Raji (cell line): ENCODE measurements around the gene ALDH5A1.

ENCODE experiments used
- POLR2A ChIP-seq: IDR thresholded peaks from 2 replicates; pipeline ENCODE4 v1.6.1; 2011; ENCODE audit warnings: low read depth, low read length, control low read depth; ENCODE audit not compliant: insufficient read depth

ALDH5A1 gene

GRCh38 chr6:24494821-24495795 is at the start of gene ALDH5A1:
ALDH5A1 (plus strand) TSS chr6:24494969; CDS start chr6:24494997, 28 bp downstream.
- TF ChIP-seq POLR2A = peak; percentile 67

- no peak for TF ChIP-seq POLR2A
Measured at GRCh38 chr6:24445704-24446103, 49.1 kb upstream of the ALDH5A1 start.

GRCh38 chr6:24446670-24447069 is 48.1 kb upstream of the ALDH5A1 start:
- no peak for TF ChIP-seq POLR2A

DNA sequence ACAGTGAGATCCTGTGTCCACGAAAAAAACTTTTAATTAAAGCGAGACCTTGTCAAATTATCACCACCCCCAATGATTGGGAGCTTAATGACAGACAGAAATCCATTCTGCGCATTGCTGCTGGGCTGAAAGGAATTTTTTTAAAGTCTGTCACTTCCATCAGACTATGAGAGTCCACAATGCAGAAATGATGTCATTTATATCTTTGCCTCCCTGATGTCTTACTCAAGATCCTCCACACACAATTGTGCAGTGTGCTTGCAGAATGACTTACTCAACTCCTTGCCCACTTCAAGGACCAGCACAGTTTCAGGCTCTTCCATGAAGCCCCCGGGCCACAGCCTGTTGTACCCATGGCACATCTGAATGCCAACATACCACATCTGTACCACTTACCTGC is 46.4 kb upstream of the ALDH5A1 start:
- no peak for TF ChIP-seq POLR2A

- TF ChIP-seq POLR2A = no peak
Measured at GRCh38 chr6:24448828-24449525, 45.8 kb upstream of the ALDH5A1 start.

DNA sequence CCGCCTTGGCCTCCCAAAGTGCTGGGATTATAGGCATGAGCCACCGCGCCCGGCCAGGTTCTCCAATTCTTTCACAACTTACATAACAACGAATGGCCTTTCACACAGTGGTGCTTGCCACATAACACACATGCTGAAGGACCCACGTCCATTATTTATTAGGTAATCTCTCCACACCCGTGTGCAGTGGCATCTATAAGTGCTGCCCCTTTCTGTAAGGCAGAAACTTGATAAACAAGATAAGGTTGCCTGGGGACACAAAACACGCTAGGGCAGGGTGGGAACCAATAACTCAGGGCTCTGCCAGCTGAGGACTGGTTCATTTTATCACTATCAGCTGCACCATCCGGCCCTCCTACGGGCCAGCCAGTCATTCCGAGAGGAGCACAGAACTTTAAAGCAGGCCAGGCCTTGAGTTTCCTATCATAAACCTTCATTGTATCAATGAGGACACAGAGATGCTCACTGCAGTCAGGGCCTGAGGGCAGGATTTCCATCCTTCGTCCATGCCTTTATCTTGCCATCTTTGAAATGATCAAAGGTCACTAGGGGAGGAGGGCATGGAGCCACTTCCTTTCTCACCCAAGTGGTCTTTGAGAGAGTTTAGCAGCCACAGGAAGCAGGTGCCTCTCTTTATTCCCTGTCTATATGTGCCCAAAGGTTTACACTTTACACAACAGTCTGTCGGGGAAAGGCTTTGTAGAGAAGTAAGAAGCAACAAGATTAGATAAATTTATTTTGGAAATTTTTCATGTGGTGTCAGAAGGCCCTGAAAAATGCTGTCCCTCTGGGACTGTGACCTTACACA is 43.0 kb upstream of the ALDH5A1 start:
- TF ChIP-seq POLR2A = no peak

DNA sequence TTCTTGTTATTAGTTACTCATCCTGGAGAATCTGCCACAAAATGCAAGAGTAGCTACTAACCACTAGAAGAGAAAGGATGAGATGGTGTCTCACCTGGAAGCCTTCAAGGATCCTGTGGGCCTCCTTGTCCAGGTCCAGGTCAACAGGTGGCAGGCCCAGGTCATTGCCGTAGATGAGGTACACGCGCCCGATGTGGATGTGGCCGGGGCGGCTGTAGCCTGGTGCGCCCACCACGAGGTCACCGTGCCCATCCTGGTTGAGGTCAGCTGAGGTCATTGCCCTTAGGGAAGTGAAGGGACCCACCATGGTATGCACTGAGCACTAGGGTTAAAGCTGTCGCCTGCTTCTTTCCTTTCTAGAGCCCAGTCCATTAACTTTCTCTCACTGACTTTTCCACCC is 40.8 kb upstream of the ALDH5A1 start:
- TF ChIP-seq POLR2A = no peak

- TF ChIP-seq POLR2A = no peak
Measured at GRCh38 chr6:24454452-24454851, 40.3 kb upstream of the ALDH5A1 start.

- no peak for TF ChIP-seq POLR2A
Measured at GRCh38 chr6:24455061-24455460, 39.7 kb upstream of the ALDH5A1 start.

GRCh38 chr6:24458134-24458533 is 36.6 kb upstream of the ALDH5A1 start:
- no peak for TF ChIP-seq POLR2A

DNA sequence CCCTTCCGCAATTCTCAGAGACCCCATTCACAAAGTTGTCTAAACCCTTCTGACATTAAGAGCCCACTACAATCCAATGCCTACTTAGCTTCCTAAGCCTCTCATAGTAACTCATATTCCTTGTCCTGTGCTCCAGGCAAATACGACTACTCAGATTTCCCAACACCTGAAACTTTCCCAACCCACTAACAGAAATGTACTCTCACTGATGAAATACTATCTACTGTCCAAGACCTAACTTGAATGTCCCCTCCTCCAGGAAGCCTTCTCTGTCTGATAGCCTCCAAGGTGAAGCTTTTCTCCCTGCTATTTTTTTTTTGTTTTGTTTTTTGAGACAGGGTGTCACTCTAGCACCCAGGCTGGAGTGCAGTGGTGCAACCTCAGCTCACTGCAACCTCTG is 35.8 kb upstream of the ALDH5A1 start:
- no peak for TF ChIP-seq POLR2A

DNA sequence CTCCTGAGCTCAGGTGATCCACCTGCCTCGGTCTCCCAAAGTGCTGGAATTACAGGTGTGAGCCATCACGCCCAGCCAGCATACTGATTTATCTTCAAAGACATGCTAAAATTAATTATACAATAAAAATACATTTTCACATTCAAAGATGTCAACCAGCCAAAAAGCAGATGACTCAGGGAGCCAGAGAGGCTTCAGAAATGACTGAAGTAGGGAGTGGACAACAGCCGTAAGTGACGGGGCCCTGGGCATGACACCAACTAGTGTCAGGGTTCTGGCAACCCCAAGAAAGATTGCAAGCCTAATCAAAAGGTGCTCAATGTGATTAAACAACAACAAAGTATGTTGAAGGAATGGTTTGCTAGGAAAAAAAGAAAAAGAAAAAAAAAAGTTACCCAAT is 33.8 kb upstream of the ALDH5A1 start:
- TF ChIP-seq POLR2A = no peak

DNA sequence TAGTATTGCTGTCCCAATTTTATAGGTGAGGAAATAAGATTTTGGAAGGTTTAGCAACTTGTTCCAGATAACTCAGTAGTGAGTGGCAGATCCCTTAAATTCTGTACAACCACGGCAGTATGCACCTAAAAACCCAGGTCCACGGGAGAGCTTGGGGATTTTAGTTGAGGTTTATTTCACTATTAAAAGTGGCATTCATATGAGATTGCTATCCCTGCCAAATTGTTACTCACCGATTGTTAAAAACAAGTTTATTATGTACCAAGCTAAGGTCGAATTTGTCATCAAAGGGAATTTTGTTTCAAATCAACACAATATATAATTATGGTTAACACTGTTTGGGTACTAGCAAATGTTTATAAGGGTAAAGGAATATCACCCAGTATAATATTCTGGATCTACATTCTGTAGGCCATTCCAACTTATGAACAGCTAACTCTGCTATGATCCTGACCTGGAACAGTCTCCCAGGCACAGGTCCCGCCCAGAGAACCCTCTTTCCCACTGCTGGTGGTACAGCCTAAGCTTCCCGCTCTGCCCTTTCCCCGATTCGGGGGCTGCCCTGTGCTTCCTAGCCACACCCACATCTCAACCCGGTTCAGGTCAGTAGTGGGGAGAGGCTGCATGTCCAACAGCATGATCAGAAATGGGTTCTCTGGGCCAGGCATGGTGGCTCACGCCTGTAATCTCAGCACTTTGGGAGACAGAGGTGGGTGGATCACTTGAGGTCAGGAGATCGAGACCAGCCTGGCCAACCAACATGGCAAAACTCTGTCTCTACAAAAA is 30.3 kb upstream of the ALDH5A1 start:
- no peak for TF ChIP-seq POLR2A

GRCh38 chr6:24469811-24470210 is 25.0 kb upstream of the ALDH5A1 start:
- TF ChIP-seq POLR2A = no peak
